Hematopoietic multipotent progenitor cell treated with erythropoietin and hydrocortisone succinate and interleukin-3 and kit ligand, for 8 days (in vitro differentiated cells): ENCODE data around the gene DPEP3.
A peak's percentile ranks its signal among the peaks of the same experiment; 100 is the strongest.
"Not testable (repeated sequence)": the region's sequence is repeated elsewhere in the genome, so short reads cannot be mapped to it uniquely, and the experiment has no call there.

Experiments
- DNase-seq: peaks from one replicate; pipeline ENCODE4 v3.0.0-alpha.2; 2015

The DPEP3 gene

DNA sequence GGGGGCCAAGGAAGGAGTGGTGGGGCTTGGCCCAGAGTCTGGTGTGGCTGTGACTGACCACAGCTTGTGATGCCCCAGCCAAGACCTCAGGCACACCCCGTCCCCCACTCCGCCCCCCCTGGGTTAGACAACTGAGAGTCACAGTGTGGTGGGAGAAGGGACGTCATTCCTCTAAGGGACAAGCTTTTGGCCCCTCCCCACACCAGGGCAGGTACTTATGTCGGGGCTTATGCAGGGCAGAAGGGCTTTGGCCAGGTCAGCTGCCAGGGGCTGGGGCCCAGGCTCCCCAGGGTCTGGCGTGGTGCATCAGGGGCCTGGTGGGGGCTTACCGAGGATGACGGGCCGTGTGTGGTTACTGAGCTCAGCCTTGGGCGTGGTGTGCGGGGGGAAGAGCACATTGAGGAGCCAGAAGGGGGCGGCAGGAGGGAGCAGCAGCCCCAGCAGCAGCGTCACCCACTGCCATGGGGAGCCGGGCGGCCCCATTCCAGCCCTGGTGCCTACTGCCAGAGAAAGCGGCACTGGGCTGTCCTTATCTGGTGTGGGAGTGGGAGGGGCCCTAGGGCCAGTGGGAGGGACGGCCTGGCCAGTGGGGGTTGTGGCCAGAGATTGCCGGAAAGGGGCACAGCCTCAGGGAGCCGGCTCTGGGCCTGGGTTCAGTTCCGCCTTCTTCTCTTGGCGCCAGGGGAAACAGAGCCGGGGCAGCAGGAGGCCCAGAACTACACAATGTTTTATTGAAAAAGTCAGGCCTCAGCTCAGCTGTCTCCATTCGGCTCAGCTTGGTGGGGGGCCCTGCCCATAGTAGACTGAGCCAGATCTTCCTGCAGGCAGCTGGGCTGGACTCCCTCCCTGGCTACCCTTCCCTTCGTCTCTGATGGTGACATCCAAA, 36.4 kb downstream of the DPEP3 start, which contains the start of gene LCAT:
TSS of gene LCAT (minus strand) at position 502 of the 886 bp plus-strand sequence. CDS start at position 483, 19 bp downstream.
- no peak for DNase-seq

DNA sequence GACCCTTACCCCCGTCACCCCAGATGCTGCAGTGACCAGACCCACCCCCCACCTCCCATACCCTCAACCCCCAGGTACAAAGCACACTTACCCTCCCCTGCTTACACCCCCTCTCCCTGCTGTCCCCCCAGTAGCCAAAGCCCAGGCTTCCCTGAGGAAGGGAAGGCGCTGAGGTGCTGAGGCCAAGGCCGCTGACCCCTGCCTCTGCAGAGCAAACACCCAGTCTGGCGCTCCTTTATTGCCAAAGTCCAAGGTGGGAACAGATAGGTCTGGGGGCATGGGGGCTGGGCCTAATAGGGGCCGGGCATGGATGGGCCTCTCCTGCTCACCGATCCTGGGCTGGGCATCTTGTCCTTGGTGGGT, 37.1 kb downstream of the DPEP3 start:
- DNase-seq: no peak

DNA sequence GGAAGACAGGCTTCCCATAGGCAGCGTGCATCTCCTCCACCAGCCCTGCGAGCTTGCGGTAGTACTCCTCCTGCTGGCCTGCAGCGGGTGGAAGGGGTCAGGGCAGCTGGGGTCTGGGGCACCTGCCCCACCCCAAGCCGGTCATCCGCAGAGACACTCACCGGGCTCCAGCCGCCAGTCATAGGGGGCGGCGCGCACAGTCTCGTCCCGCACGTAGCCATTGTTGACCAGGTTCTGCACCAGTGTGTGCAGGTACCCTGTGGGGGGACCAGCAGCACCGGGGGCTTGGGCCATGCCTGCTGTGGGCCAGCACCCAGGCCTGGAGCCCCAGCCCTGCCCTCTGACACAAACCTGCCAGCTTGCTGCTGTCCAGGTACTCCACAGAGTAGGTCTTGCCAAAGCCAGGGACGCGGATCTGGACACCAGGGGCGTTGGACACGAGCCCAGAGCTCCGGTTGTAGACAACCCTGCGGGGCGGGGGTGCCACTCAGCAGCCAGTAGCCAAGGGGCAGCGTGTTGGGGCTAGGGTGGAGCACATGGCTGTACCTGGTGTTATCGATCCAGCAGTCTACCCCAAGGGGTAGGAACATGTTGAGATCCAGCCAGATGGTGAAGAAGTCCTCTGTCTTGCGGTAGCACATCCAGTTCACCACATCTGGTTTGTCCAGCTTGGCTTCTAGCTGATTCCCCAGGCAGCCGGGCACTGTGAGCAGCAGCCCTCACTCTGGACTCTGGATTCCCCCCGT, 37.6 kb downstream of the DPEP3 start:
- DNase-seq: no peak

DNA sequence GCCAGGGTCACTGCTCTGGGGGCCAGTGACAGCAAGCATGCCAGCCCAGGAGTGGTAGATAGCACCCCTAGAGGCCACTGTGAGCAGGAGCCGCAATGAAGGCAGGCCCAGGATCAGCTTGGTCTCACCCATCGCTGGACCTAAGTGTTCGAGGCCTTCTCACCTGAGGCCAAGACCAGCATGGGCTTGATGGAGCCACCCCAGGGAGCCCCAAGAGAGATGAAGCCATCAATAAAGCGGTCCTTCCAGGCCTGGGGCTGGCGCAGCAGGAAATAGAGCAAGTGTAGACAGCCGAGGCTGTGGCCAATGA, 38.1 kb downstream of the DPEP3 start:
- peak; percentile 60 for DNase-seq

DNA sequence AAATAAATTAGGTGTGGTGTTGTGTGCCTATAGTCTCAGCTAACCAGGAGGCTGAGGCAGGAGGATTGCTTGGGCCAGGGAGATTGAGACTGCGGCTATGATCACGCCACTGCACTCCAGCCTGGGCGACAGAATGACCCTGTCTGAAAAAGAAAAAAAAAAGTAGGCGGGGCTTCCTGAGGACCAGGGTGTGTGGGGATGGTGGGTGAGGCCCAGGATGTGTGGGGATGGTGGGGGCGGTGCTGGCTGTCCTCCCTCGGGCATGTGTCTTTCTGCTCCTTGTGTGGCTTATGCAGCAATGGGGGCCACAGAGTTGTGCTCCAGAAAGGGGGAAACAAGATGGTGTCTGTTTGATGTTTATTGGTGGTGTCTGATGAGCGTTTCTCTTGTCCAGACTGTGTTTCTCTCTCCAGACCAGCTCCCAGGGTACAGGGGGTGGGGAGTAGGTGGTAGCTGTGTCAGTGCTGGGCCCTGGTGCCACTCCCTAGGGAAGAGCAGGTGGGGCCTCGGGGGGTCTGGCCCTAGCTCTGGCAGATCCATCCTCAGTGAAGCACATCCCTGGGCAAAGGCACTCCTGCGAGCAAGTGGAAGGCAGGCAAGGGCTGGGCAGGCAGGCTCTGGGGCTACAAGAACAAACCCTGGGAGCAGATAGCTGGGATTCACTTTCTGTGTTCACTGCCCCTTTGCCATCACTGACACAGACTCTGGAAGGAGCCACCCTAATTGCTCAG, 38.7 kb downstream of the DPEP3 start:
- DNase-seq: no peak

DNA sequence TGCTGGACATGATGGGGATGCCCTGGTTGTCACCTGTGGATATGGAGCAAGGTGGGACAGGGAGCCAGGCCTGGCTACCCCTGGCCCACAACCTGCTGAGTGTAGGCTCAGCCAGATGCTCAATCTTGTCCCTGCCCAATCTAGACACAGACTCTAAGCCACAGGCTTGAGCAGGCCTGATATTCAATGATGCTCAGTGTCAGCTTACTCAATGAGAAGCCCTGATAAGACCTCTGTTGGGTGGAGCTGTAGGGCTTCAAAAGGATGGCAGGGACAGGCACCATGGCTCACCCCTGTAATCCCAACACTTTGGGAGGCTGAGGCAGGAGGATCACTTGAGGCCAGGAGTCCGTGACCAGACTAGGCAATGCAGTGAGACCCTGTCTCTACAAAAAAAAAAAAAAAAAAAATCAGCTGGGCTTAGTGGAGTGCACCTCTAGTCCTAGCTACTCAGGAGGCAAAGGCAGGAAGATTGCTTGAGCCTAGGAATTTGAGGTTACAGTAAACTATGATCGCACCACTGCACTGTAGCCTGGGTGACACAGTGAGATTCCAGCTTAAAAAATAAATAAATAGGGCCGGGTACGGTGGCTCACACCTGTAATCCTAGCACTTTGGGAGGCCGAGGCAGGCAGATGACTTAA, 39.7 kb downstream of the DPEP3 start:
- DNase-seq: peak; percentile 75

DNA sequence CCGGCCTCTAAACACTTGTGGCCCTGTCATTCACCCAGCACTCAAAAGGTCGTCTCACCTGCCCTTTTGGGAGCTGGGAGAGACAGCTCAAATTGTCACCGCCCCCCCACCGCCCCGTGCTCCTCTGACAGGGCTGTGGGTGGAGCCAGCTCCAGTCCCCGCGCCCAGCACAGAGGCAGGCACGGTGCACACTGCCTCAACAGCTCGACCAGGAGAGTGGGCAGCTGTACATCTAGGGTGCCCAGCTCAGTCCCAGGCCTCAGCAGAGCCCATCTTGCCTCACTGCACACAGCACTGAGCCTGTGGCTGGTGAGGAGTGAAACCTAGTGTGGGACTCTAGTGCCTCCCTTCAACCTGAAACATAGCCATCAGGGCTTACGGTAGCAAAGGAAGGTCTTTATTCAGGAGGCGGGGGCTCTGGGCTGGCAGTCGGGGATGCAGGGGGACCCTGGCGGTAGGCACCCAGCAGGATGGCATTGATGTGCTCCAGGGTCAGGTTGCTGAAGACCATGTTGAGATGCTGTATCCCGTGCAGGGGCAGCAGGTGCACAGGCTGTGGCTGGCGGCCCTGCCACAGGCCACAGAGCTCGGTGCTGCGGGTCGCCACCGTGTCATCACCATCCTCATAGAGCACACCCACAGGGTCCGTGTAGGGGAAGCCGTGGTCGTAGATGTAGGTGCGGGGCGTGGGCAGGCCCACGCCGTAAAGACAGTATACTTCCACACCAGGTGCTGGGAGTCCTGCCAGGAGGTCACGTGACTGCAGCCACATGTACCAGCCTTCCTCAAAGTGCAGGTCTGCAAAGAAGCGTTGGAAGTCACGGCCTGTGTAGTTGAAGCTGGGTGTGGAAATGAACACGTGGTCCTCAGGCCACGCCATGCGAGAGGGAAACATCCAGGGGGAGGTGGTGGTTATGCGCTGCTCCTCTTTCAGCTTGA, 40.5 kb downstream of the DPEP3 start:
- peak; percentile 51 for DNase-seq

DNA sequence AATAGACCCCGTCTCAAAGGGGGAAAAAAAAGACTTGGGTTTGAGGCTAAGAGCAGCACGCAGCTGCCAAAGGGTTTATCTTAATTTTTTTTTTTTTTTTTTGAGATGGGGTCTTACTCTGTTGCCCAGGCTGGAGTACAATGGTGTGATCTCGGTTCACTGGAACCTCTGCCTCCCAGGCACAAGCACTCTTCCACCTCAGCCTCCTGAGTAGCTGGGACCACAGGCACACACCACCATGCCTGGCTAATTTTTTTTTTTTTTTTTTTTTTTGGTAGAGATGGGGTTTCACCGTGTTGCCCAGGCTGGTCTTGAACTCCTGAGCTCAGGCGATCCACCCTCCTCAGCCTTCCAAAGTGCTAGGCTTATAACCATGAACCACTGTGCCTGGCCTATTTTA, 42.6 kb downstream of the DPEP3 start:
- DNase-seq: not testable (repeated sequence)

DNA sequence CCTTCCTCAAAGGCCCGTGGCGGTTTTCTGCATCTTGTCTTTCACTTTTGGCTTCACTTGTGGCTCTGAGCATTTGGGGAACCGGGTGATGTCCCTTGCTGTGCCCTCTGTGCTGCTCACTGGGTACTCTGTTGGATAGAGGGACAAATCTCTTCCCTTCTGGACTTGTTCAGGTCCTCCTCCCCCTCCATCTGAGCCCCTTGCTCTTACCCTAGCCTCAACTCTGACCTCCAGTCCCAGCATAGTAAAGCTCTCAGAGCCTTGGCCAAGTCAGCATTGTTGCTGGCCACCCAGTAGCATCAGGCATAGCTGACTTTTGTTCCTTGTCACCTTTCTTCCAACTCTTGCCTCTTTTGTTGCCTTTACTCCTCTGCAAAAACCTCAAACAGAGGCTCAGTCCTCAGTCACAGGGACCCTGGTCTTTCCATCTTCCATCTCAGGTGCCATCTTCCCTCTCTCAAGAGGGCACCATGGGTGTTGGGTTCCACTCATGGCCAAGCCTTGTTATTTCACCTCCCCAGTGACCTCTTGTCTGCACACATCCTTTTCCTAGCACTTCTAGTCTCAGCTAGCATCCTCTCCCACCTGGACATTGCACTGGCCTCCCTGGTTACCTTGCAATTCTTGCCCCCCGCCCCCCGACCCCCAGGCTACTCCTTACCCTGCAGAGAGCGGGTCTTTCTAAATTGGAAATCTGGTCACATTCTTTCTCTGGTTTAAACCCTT, 43.3 kb downstream of the DPEP3 start:
- peak; percentile 80 for DNase-seq

DNA sequence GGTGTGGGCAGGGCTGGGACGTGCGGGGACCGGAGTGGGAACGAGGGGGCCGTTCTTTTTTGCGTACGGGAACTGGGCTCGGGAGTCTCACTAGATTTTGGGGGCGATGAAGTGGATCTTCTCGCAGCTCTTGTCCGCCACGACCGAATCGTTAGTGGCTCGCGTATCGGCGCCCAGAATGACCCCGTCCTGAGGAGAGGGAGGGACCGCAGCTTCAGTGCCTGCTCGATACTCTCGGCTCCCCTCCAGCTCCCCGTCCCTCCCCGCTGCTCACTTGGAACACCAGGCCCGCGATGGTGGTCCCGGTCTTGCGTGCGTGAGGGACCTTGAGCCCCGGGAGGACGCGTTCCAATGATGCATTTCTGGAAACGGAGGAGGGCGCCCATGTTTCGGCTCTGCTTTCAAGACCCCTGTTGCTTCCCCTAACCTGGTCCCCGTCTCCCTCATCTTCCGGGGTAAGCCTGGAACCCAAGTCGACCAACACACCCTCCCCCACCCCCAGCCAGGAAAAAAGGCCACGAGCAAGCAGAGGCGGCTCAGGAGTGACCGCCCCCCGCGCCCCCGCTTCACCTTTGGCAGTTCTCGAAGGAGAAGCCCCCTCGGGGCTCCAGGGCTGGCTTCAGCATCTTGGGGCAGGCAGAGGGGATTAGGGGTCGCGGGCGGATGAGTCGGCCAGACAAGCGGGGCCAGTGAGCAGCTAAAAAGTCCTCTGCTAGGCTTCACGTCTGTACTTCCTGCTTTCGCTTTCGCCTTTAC, 44.0 kb downstream of the DPEP3 start, which contains the start of gene PSMB10:
TSS of gene PSMB10 (minus strand) at position 727 of the 756 bp plus-strand sequence. CDS start at position 626, 101 bp downstream.
- DNase-seq: peak; percentile 50

DNA sequence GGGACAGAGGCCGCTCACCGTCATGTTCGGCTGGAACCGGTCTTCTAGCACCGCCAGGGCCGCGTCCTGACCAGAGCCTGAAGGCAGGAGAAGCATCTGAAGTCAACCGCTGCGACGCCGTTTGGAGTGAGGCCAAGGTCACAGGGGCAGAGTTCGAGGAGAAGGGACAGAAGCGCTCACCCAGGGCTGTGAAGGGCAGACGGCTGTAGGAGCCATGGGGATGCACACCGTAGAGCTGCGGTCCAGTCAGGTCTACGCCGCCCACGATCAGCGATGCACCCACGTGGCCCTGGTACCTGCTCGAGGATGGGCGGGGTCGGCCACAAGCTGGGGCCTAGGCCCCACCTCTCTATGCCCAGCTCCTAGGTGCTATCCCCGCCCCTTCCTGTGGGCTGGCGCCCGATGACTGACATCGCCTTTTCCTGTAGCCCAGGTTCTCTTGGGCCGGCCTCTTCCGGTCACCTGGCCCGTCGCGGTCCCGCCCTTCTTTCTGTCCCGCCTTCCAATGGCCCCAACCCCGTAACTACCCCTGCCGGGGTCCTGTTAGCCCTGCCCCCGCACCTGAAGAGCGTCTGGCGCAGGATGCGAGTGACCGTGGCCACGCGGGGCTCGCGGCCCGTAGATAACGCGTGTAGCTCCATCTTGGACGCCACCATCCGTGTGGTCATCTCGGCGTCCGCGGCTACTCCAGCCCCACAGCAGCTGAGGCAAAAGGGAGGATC, 44.7 kb downstream of the DPEP3 start:
- peak; percentile 97 for DNase-seq

DNA sequence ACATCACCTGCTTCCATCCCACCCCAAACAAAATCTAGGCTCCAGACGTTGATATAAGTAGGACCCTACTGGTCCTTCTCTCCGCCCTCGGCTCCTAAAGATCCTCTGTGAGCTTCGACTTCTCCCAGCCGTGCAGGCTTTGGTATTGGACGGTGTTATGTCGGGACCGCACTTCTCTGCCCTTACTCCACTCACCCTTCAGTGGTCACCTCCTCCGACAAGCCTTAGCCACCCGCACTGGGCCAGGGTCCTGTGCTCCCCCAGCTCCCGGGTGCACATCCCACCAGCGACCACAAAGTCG, 45.2 kb downstream of the DPEP3 start:
- no peak for DNase-seq

DNA sequence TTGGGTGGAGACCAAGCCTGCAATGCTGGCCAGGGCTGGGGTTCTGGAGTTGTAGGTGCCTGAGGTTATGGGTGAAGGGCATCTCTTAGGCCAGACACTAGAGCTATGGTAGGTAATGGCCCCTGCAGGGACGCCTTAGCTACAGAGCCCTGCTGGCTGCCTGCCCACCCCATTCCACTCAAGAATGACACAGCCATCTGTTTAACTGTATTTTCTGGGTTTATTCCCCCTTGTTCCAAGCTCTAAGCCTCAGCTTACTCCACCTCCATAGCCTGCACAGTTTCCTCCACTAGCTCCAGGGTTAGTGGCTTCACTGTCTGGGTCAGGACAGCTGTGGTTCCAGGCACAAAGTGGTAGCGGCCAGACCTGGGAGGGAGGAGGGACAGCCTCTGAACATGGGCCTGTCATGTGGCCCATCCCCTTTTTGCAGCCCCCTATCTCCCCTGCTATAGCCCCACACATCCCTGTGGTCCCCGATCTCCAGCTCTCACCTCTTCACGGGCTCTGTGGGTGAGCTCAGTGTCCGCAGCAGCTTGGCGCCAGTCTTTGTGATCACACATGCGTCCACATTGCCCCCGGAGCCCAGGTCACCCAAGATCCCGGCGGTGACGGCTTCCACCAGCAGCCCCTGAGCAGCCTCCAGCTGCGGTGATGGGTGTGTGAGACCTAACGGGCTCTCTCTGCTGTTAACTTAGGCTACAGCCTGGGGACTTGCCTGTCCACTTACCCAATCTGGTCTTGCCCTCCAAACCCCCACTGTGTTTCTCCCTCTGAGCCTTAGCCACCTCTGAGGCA, 45.8 kb downstream of the DPEP3 start:
- DNase-seq: no peak

DNA sequence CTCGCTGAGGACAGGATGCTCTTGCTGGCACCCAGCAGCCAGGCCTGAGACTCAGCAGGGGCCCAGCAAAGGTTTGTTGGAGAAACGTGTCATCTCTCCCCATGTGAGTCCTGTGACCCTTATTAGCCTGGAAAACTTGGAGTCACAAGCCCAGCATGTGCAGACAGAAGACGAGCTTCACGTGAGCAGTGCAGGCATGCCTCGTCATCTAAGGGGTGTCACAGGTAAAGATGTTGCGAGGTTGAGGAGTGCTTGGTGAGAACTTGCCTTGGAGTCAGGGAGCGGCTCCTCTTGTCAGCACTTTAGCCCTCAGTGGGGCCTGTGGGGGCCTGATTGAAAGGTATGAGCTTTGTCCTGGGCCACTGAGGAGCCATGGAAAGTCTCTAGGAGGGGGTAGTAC, 46.5 kb downstream of the DPEP3 start:
- no peak for DNase-seq

DNA sequence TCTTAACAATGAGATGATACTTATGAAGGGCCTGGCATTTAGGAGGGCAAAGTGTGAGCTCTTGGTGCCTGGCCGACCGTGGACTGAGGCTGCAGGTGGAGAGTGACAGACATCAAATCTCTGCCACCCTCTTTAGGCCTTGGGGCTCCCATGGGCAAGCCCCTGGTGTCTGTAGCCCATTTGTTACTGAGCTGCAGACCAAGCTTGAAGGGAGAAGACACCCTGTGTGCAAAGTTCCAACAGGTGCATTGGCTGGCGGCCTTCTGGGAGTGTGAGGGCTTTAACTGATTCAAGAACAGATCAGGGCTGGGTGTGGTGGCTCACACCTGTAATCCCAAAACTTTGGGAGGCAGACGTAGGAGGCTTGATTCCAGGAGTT, 47.8 kb downstream of the DPEP3 start:
- no peak for DNase-seq

DNA sequence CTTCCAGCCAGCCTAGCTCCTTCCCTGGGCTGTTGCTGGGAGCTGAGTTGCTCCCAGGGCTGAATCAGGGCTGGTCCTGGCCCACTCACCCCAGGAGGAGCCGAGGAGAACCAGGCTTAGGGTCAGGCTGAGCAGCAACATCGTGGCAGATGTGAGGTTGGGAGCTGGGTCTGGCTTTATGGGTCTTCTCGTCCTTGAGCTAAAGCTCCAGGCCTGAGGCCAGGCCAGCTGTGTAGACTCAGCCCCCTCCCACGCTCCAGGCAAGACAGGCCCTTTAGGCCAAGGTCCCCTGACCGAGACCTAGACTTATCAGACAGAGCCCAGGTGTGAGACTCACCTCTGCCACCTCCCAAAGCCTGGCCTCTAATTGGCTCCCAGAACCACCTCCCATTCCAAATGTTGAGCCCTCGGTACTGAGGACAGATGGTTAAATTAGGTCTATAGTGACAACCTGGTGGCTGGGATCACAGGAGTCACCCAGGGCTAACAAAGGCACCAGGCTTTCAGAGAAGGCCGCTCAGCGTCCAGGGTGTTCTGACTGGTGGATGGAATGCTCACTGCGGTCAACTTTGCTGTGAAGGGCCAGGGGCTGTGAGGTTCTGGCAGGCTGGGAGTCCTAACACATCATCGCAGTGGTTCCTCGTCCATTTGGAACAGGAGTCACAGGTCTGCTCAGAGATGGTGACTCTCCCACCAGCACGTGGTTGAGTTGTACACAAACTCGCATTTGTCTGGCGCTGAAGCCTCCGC, 48.4 kb downstream of the DPEP3 start, which contains the start of gene CTRL:
TSS of gene CTRL (minus strand) at position 151 of the 750 bp plus-strand sequence. CDS start at position 141, 10 bp downstream.
- no peak for DNase-seq

DNA sequence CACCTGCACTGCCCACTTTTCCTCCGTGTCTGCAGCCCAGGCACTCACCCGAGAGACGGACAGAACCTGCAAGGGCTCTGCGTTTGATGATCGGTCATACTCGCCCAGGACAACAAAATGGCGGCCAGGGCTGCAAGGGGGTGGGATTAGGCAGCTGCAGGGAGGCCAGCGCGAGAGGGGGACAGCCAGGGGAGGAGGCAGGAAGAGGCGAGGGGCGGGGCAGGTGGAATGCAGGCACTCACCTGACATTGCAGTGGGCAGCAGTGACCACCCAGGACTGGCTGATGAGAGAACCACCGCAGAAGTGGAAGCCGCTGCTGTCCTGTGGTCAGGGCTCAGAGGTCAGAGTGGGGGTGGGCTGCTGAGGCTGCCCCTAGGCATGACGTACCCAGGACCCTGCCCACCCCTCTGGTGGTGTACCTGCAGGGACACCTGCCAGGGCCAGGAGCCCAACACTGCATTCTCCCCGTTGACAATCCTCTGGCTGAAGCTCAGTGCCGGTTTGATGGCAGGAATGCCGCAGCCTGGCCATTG, 49.6 kb downstream of the DPEP3 start:
- DNase-seq: no peak

DNA sequence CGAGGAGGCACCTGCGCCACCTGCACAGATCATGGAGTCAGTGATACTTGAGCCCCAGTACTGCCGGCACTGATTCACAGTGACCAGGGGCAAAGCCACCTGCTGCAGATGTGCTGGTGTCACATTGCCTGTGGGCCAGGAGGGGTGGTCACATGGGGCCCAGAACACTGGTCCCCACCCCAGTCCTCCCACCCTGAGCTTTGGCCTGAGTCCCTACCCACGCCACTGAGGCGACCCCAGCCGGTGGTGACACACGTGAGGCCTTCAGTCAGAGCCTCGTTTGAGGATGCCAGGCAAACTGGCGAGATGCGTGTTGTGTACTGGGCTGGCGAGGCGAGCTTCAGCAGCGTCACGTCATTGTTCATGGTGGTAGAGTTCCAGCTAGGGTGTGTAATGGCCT, 50.1 kb downstream of the DPEP3 start:
- DNase-seq: no peak
